ENCODE measurements around the gene PRCC. TPM values are rescaled to one million over a fixed set of nuclear protein-coding genes. Genes with fewer than 3 reads are reported as not detected.

Gene PRCC
- total RNA-seq, 4 donors from 2014 or later: 21.2 to 43.6 (median 38.7) TPM

- Histone ChIP-seq H3K27me3 (peaks cover 0 to 94% (median 18%) of the 10 kb centered on the region in 4 donors), H3K4me1 (peaks cover 10 to 22% (median 13%) of the 10 kb centered on the region in 4 donors), H3K36me3 (no peaks in the 10 kb centered on the region), H3K27ac (replicated peaks in 1 of 4) (no peak overlapping the region), H3K9me3 (no peaks in the 10 kb centered on the region), H3K4me3 (no peak overlapping the region)
- DNase-seq (ENCODE audit: extremely low spot score): no peak
- TF ChIP-seq EP300 (IDR thresholded peaks at IDR 0.05) (no peak), CTCF (IDR thresholded peaks at IDR 0.05) (no peak), POLR2A (IDR thresholded peaks at IDR 0.05; ENCODE audit: low read depth) (no peak), POLR2AphosphoS5 (IDR thresholded peaks at IDR 0.05) (no peak)
- 93% methylated on average over 2 of the region's 5 CpGs for WGBS
- intact Hi-C loops (cut with DNase I): no loop called here
Measured at GRCh38 chr1:156846643-156847042, 79.3 kb downstream of the PRCC start.

- no peak for TF ChIP-seq CTCF (IDR thresholded peaks at IDR 0.05)
- TF ChIP-seq POLR2AphosphoS5 (IDR thresholded peaks at IDR 0.05): no peak
- no peak for TF ChIP-seq POLR2A (IDR thresholded peaks at IDR 0.05; ENCODE audit: low read depth)
- TF ChIP-seq EP300 (IDR thresholded peaks at IDR 0.05): no peak
- H3K9me3 ChIP-seq: no peaks in the 10 kb centered on the region
- no peak for DNase-seq (ENCODE audit: extremely low spot score)
- H3K27me3 ChIP-seq: peaks cover 0 to 88% (median 18%) of the 10 kb centered on the region in 4 donors
- H3K36me3 ChIP-seq: no peaks in the 10 kb centered on the region
- H3K27ac ChIP-seq (replicated peaks in 1 of 4): no peak overlapping the region
- intact Hi-C loops (cut with DNase I): no loop called here
- WGBS: 75% methylated on average over 6 of the region's 7 CpGs
- H3K4me3 ChIP-seq: no peak overlapping the region
- peaks cover 10 to 32% (median 23%) of the 10 kb centered on the region in 4 donors for H3K4me1 ChIP-seq
Measured at GRCh38 chr1:156847591-156848460, 80.5 kb downstream of the PRCC start.

GRCh38 chr1:156848461-156849150 is 81.3 kb downstream of the PRCC start:
- Histone ChIP-seq H3K4me3 (no peak overlapping the region), H3K27ac (replicated peaks in 1 of 4) (no peak overlapping the region), H3K27me3 (peaks cover 0 to 81% (median 18%) of the 10 kb centered on the region in 4 donors), H3K9me3 (no peaks in the 10 kb centered on the region), H3K36me3 (no peaks in the 10 kb centered on the region), H3K4me1 (peaks cover 10 to 32% (median 23%) of the 10 kb centered on the region in 4 donors)
- 41% methylated on average over 9 of the region's 36 CpGs for WGBS
- no peak for DNase-seq (ENCODE audit: extremely low spot score)
- TF ChIP-seq POLR2AphosphoS5 (IDR thresholded peaks at IDR 0.05) (no peak), POLR2A (IDR thresholded peaks at IDR 0.05; ENCODE audit: low read depth) (no peak), CTCF (IDR thresholded peaks at IDR 0.05) (no peak), EP300 (IDR thresholded peaks at IDR 0.05) (no peak)
- intact Hi-C loops (cut with DNase I): no loop called here

- H3K9me3 ChIP-seq: no peaks in the 10 kb centered on the region
- no CpG with 5 or more reads among the region's 23 CpGs for WGBS
- H3K4me1 ChIP-seq: peaks cover 10 to 32% (median 23%) of the 10 kb centered on the region in 4 donors
- no peak overlapping the region for H3K27ac ChIP-seq (replicated peaks in 1 of 4)
- TF ChIP-seq EP300 (IDR thresholded peaks at IDR 0.05): no peak
- no peak for TF ChIP-seq POLR2A (IDR thresholded peaks at IDR 0.05; ENCODE audit: low read depth)
- TF ChIP-seq CTCF (IDR thresholded peaks at IDR 0.05): no peak
- TF ChIP-seq POLR2AphosphoS5 (IDR thresholded peaks at IDR 0.05): no peak
- no peaks in the 10 kb centered on the region for H3K36me3 ChIP-seq
- DNase-seq (ENCODE audit: extremely low spot score): no peak
- H3K4me3 ChIP-seq: no peak overlapping the region
- H3K27me3 ChIP-seq: peaks cover 0 to 75% (median 17%) of the 10 kb centered on the region in 4 donors
- intact Hi-C loops (cut with DNase I): no loop called here
Measured at GRCh38 chr1:156849151-156849496, 81.8 kb downstream of the PRCC start.

Other genes starting within 250 kb of the PRCC start
- gene IQGAP3, start 195.0 kb upstream of the PRCC start, total RNA-seq: 1 to 10 TPM in 1 of 4 donors, under 1 TPM in 2, not detected in 1; 0.06 to 1.1 (median 0.50) TPM
- not detected for gene TTC24, start 187.8 kb upstream of the PRCC start, total RNA-seq
- gene NAXE, start 175.8 kb upstream of the PRCC start, total RNA-seq: 10 to 100 TPM; 73.5 to 98.0 (median 85.2) TPM
- 10 to 100 TPM; 22.6 to 32.8 (median 26.4) TPM for gene GPATCH4, start 166.1 kb upstream of the PRCC start, total RNA-seq
- 1 to 10 TPM in 3 of 4 donors, under 1 TPM in 1; 0.83 to 5.1 (median 2.2) TPM for gene HAPLN2, start 148.1 kb upstream of the PRCC start, total RNA-seq
- 1 to 10 TPM in 1 of 4 donors, under 1 TPM in 2, not detected in 1; 0.45 to 1.0 (median 0.99) TPM for gene BCAN, start 125.4 kb upstream of the PRCC start, total RNA-seq
- 10 to 100 TPM; 16.6 to 37.4 (median 32.5) TPM for gene NES, start 90.1 kb upstream of the PRCC start, total RNA-seq
- gene CRABP2, start 62.0 kb upstream of the PRCC start, total RNA-seq: 1 to 10 TPM; 1.2 to 6.4 (median 2.7) TPM
- 10 to 100 TPM; 16.2 to 32.3 (median 18.0) TPM for gene METTL25B, start 39.1 kb upstream of the PRCC start, total RNA-seq
- 10 to 100 TPM; 16.2 to 20.0 (median 19.0) TPM for gene ISG20L2, start 38.8 kb upstream of the PRCC start, total RNA-seq
- 10 to 100 TPM; 43.5 to 67.4 (median 62.4) TPM for gene MRPL24, start 26.4 kb upstream of the PRCC start, total RNA-seq
- gene HDGF, start 15.9 kb upstream of the PRCC start, total RNA-seq: 100 to 1,000 TPM; 124 to 239 (median 167) TPM
- gene SH2D2A, start 49.3 kb downstream of the PRCC start, total RNA-seq: 1 to 10 TPM in 1 of 4 donors, under 1 TPM in 2, not detected in 1; 0.83 to 2.7 (median 0.84) TPM
- not detected for gene INSRR, start 91.6 kb downstream of the PRCC start, total RNA-seq
- 1 to 10 TPM in 3 of 4 donors, under 1 TPM in 1; 0.58 to 2.5 (median 1.8) TPM for gene NTRK1, start 93.3 kb downstream of the PRCC start, total RNA-seq
- gene PEAR1, start 126.2 kb downstream of the PRCC start, total RNA-seq: 10 to 100 TPM in 2 of 4 donors, 1 to 10 TPM in 2; 6.1 to 13.6 (median 10.9) TPM
- gene LRRC71, start 153.1 kb downstream of the PRCC start, total RNA-seq: not detected

Data from esophagus muscularis mucosa (tissue), 4 donors.